ENCODE measurements around the gene RUFY4. TPM values are rescaled to one million over a fixed set of nuclear protein-coding genes. Genes with fewer than 3 reads are reported as not detected.

Gene RUFY4
- total RNA-seq, 4 donors from 2014 or later: 0.07 TPM; not detected in 3

- no peaks in the 10 kb centered on the region for H3K9me3 ChIP-seq
- no peak for DNase-seq
- intact Hi-C loops (cut with DNase I; ENCODE audit: low total_unique reads): loop anchor here (2.0 kb wide), 1 partner anchor 251 kb away; no protein-coding TSS in a partner anchor
- H3K4me3 ChIP-seq: no peak overlapping the region
- peaks cover 0 to 5% of the 10 kb centered on the region in 2 donors for H3K4me1 ChIP-seq
- no peaks in the 10 kb centered on the region for H3K27me3 ChIP-seq
- no peak overlapping the region for H3K27ac ChIP-seq
- H3K36me3 ChIP-seq: no peaks in the 10 kb centered on the region
- no peak for TF ChIP-seq POLR2A (IDR thresholded peaks at IDR 0.05)
- no peak for TF ChIP-seq CTCF (IDR thresholded peaks at IDR 0.05)
These were observed 33.5 kb upstream of the RUFY4 start for GRCh38 chr2:218035463-218036100.

- no peak overlapping the region for H3K4me3 ChIP-seq
- peaks cover 0 to 5% of the 10 kb centered on the region in 2 donors for H3K4me1 ChIP-seq
- intact Hi-C loops (cut with DNase I; ENCODE audit: low total_unique reads): no loop called here
- H3K27ac ChIP-seq: no peak overlapping the region
- H3K9me3 ChIP-seq: no peaks in the 10 kb centered on the region
- no peaks in the 10 kb centered on the region for H3K36me3 ChIP-seq
- H3K27me3 ChIP-seq: no peaks in the 10 kb centered on the region
- no peak for TF ChIP-seq CTCF (IDR thresholded peaks at IDR 0.05)
- TF ChIP-seq POLR2A (IDR thresholded peaks at IDR 0.05): no peak
- DNase-seq: no peak
These were observed 32.7 kb upstream of the RUFY4 start for GRCh38 chr2:218036371-218036770.

DNA sequence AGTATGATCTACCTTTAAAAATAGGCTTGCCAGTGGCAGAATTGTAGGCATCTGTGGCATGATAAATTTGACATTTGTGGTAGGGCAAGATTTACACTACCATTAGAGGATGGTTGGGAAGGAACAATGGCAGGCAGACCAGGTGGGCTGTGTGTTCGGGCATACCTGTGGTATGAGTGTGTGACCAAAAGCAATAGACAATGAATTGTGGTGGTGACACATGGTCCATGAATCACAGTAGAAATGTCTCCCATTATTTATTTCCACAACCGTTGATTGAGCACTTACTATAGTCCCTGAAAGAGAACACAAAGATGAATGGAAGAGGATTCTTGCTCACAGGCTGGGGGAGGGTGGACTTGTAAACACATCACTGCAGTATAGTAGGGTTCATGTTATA lies 29.9 kb upstream of the RUFY4 start:
- intact Hi-C loops (cut with DNase I; ENCODE audit: low total_unique reads): no loop called here
- no peak for TF ChIP-seq CTCF (IDR thresholded peaks at IDR 0.05)
- TF ChIP-seq POLR2A (IDR thresholded peaks at IDR 0.05): no peak
- Histone ChIP-seq H3K27me3 (no peaks in the 10 kb centered on the region), H3K27ac (no peak overlapping the region), H3K36me3 (no peaks in the 10 kb centered on the region), H3K4me3 (no peak overlapping the region), H3K9me3 (no peaks in the 10 kb centered on the region), H3K4me1 (peaks cover 0 to 5% of the 10 kb centered on the region in 2 donors)
- DNase-seq: no peak

DNA sequence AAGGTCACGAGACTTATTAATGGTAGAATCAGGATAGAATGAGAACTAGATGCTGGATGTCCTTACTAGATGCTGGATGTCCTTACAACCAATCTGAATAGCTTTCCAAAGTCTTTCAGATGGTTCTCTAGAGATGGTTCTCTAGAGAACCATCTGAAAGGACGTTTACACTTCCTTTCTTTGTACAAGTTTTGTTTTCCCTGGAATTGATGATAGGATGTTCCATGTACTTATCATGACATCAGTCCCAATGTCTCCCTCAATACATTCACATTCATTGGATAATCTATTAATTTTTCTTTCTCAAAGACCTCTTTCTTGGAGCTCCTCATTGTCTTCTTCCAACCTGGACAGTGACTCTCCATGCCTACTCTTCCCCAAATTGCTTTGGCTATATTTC lies 28.2 kb upstream of the RUFY4 start:
- H3K9me3 ChIP-seq: no peaks in the 10 kb centered on the region

More for the DNA sequence above, 28.2 kb upstream of the RUFY4 start:
- TF ChIP-seq CTCF (IDR thresholded peaks at IDR 0.05): no peak
- no peak for TF ChIP-seq POLR2A (IDR thresholded peaks at IDR 0.05)
- H3K4me3 ChIP-seq: no peak overlapping the region
- H3K27ac ChIP-seq: no peak overlapping the region
- H3K4me1 ChIP-seq: no peaks in the 10 kb centered on the region
- no peaks in the 10 kb centered on the region for H3K36me3 ChIP-seq
- no peak for DNase-seq
- intact Hi-C loops (cut with DNase I; ENCODE audit: low total_unique reads): no loop called here
- H3K27me3 ChIP-seq: no peaks in the 10 kb centered on the region
